Trophoblast cell (in vitro differentiated cells and primary cell): ENCODE results near the gene NCOA5.

Experiments
- DNase-seq, 2 donors: peaks; one replicate each; pipeline ENCODE4 v3.0.0-alpha.2; 2016
- H2AFZ ChIP-seq: 2 replicates; pipeline ENCODE4 v1.6.1; 2013; ENCODE audit warnings: low read length, moderate library complexity, mild to moderate bottlenecking; ENCODE audit not compliant: insufficient read depth, poor library complexity
- H2AK5ac ChIP-seq: 2 replicates; pipeline ENCODE4 v1.6.1; 2013; ENCODE audit warnings: mild to moderate bottlenecking, low read length
- H2BK120ac ChIP-seq: 2 replicates; pipeline ENCODE4 v1.6.1; 2013; ENCODE audit warnings: low read length, mild to moderate bottlenecking, moderate library complexity; ENCODE audit not compliant: insufficient read depth, poor library complexity
- H2BK12ac ChIP-seq: 2 replicates; pipeline ENCODE4 v1.6.1; 2013; ENCODE audit warnings: mild to moderate bottlenecking, low read length, moderate library complexity
- H2BK5ac ChIP-seq: 2 replicates; pipeline ENCODE4 v1.6.1; 2013; ENCODE audit warnings: low read length, low read depth, moderate library complexity, mild to moderate bottlenecking; ENCODE audit not compliant: poor library complexity
- H3K14ac ChIP-seq: 2 replicates; pipeline ENCODE4 v1.6.1; 2013; ENCODE audit warnings: mild to moderate bottlenecking, low read length
- H3K18ac ChIP-seq: 2 replicates; pipeline ENCODE4 v1.6.1; 2013; ENCODE audit warnings: mild to moderate bottlenecking, low read length
- H3K23ac ChIP-seq: 2 replicates; pipeline ENCODE4 v1.6.1; 2013; ENCODE audit warnings: low read length
- H3K27ac ChIP-seq: 2 replicates; pipeline ENCODE4 v1.5.1; 2013; ENCODE audit warnings: low read depth, mild to moderate bottlenecking, inconsistent platforms, low read length, moderate library complexity
- H3K27me3 ChIP-seq: 2 replicates; pipeline ENCODE4 v1.6.1; 2013; ENCODE audit warnings: inconsistent platforms, mild to moderate bottlenecking, low read length, moderate library complexity; ENCODE audit not compliant: insufficient read depth
- H3K36me3 ChIP-seq, 2 experiments: 1 replicate in 1 of 2; 2 replicates in 1 of 2; pipeline ENCODE4 v1.6.1; 2013; ENCODE audit warnings: low read length in 2 of 2, mild to moderate bottlenecking in 2 of 2, moderate library complexity in 1 of 2; ENCODE audit not compliant: insufficient read depth in 2 of 2, control insufficient read depth in 1 of 2
- H3K4ac ChIP-seq: 2 replicates; pipeline ENCODE4 v1.6.1; 2013; ENCODE audit warnings: low read depth, mild to moderate bottlenecking, low read length, moderate library complexity
- H3K4me1 ChIP-seq, 2 experiments: 1 replicate in 1 of 2; 2 replicates in 1 of 2; pipeline ENCODE4 v1.6.1; 2013; ENCODE audit warnings: low read length in 2 of 2, mild to moderate bottlenecking in 2 of 2, moderate library complexity in 1 of 2; ENCODE audit not compliant: insufficient read depth in 2 of 2, control insufficient read depth in 1 of 2
- H3K4me2 ChIP-seq: 2 replicates; pipeline ENCODE4 v1.6.1; 2013; ENCODE audit warnings: inconsistent platforms, mild to moderate bottlenecking, low read length, moderate library complexity
- H3K4me3 ChIP-seq: 2 replicates; pipeline ENCODE4 v1.5.1; 2013; ENCODE audit warnings: mild to moderate bottlenecking, low read depth, low read length, inconsistent platforms
- H3K79me1 ChIP-seq: one replicate; pipeline ENCODE4 v1.6.1; 2013; ENCODE audit warnings: low read length
- H3K79me2 ChIP-seq: 2 replicates; pipeline ENCODE4 v1.6.1; 2013; ENCODE audit warnings: low read length, mild to moderate bottlenecking; ENCODE audit not compliant: control insufficient read depth, insufficient read depth, poor library complexity
- H3K9ac ChIP-seq: 2 replicates; pipeline ENCODE4 v1.6.1; 2013; ENCODE audit warnings: mild to moderate bottlenecking, low read length
- H3K9me3 ChIP-seq: 2 replicates; pipeline ENCODE4 v1.6.1; 2013; ENCODE audit warnings: low read depth, mild to moderate bottlenecking, control low read depth, inconsistent platforms, low read length; ENCODE audit not compliant: insufficient read depth
- H4K12ac ChIP-seq: 2 replicates; pipeline ENCODE4 v1.6.1; 2013; ENCODE audit warnings: low read depth, mild to moderate bottlenecking, low read length, moderate library complexity
- H4K8ac ChIP-seq: 2 replicates; pipeline ENCODE4 v1.6.1; 2013; ENCODE audit warnings: low read depth, mild to moderate bottlenecking, low read length, moderate library complexity
- H4K91ac ChIP-seq: one replicate; pipeline ENCODE4 v1.6.1; 2013; ENCODE audit warnings: low read depth, mild to moderate bottlenecking, low read length, moderate library complexity
- WGBS: extraction: QIAGEN DNeasy Blood & Tissue Kit; methylation state at CpG from one replicate; pipeline ENCODE4 v1.1.7; 2013; ENCODE audit warnings: missing lambda C conversion rate; ENCODE audit not compliant: insufficient read length, insufficient coverage; ENCODE audit errors: extremely low coverage; 5-methylcytosine and 5-hydroxymethylcytosine counted together

The NCOA5 gene

GRCh38 chr20:46049815-46050214 is 39.9 kb downstream of the NCOA5 start:
- Histone ChIP-seq H2AK5ac (no peak overlapping the region), H2BK120ac (no peak overlapping the region), H3K27me3 (no peaks in the 10 kb centered on the region), H3K23ac (no peak overlapping the region), H3K4me1 (no peaks in the 10 kb centered on the region), H3K14ac (no peak overlapping the region), H3K18ac (no peak overlapping the region), H3K9ac (no peak overlapping the region), H2BK12ac (no peak overlapping the region), H3K27ac (no peak overlapping the region), H3K4me2 (no peak overlapping the region), H2AFZ (no peak overlapping the region), H3K4me3 (no peak overlapping the region), H3K79me1 (no peaks in the 10 kb centered on the region), H4K91ac (no peak overlapping the region), H3K9me3 (no peaks in the 10 kb centered on the region), H2BK5ac (no peak overlapping the region), H3K4ac (no peak overlapping the region), H4K8ac (no peak overlapping the region), H3K79me2 (no peaks in the 10 kb centered on the region), H4K12ac (no peak overlapping the region), H3K36me3 (no peaks in the 10 kb centered on the region)
- no peak for DNase-seq

GRCh38 chr20:46049190-46049589 is 40.6 kb downstream of the NCOA5 start:
- no peak overlapping the region for H2BK12ac ChIP-seq
- H3K23ac ChIP-seq: no peak overlapping the region
- no peaks in the 10 kb centered on the region for H3K79me2 ChIP-seq
- no peak overlapping the region for H2AFZ ChIP-seq
- H3K27ac ChIP-seq: no peak overlapping the region
- no peak overlapping the region for H2BK120ac ChIP-seq
- H4K91ac ChIP-seq: no peak overlapping the region
- no peak overlapping the region for H3K4me3 ChIP-seq
- no peak overlapping the region for H3K4me2 ChIP-seq
- H3K4me1 ChIP-seq: no peaks in the 10 kb centered on the region
- no peak overlapping the region for H3K4ac ChIP-seq
- no peaks in the 10 kb centered on the region for H3K9me3 ChIP-seq
- no peak overlapping the region for H3K9ac ChIP-seq
- H3K18ac ChIP-seq: no peak overlapping the region
- WGBS: 100% methylated on average over 3 of the region's 4 CpGs
- H3K36me3 ChIP-seq: no peaks in the 10 kb centered on the region
- no peaks in the 10 kb centered on the region for H3K27me3 ChIP-seq
- H3K14ac ChIP-seq: no peak overlapping the region
- DNase-seq: no peak
- no peak overlapping the region for H2AK5ac ChIP-seq
- no peak overlapping the region for H2BK5ac ChIP-seq
- no peak overlapping the region for H4K12ac ChIP-seq
- H4K8ac ChIP-seq: no peak overlapping the region
- H3K79me1 ChIP-seq: no peaks in the 10 kb centered on the region

GRCh38 chr20:46047821-46048220 is 41.9 kb downstream of the NCOA5 start:
- Histone ChIP-seq H3K4me2 (no peak overlapping the region), H3K36me3 (no peaks in the 10 kb centered on the region), H3K9ac (no peak overlapping the region), H2BK12ac (no peak overlapping the region), H4K8ac (no peak overlapping the region), H4K91ac (no peak overlapping the region), H4K12ac (no peak overlapping the region), H2AK5ac (no peak overlapping the region), H2BK5ac (no peak overlapping the region), H2AFZ (no peak overlapping the region), H2BK120ac (no peak overlapping the region), H3K27me3 (no peaks in the 10 kb centered on the region), H3K23ac (no peak overlapping the region), H3K4me1 (no peaks in the 10 kb centered on the region), H3K79me2 (no peaks in the 10 kb centered on the region), H3K14ac (no peak overlapping the region), H3K27ac (no peak overlapping the region), H3K79me1 (no peaks in the 10 kb centered on the region), H3K9me3 (peaks cover 2% of the 10 kb centered on the region), H3K4ac (no peak overlapping the region), H3K18ac (no peak overlapping the region), H3K4me3 (no peak overlapping the region)
- DNase-seq: no peak
- WGBS: no CpG with 5 or more reads among the region's 8 CpGs

- Histone ChIP-seq H4K8ac (no peak overlapping the region), H2BK12ac (no peak overlapping the region), H3K4ac (no peak overlapping the region), H3K79me1 (no peaks in the 10 kb centered on the region), H3K9ac (no peak overlapping the region), H3K79me2 (no peaks in the 10 kb centered on the region), H3K18ac (no peak overlapping the region), H2AFZ (no peak overlapping the region), H2BK5ac (no peak overlapping the region), H3K27ac (no peak overlapping the region), H3K14ac (no peak overlapping the region), H3K4me3 (no peak overlapping the region), H3K4me2 (no peak overlapping the region), H4K91ac (no peak overlapping the region), H3K23ac (no peak overlapping the region), H3K9me3 (peaks cover 2% of the 10 kb centered on the region), H3K36me3 (no peaks in the 10 kb centered on the region), H3K27me3 (no peaks in the 10 kb centered on the region), H3K4me1 (no peaks in the 10 kb centered on the region), H2AK5ac (no peak overlapping the region), H2BK120ac (no peak overlapping the region), H4K12ac (no peak overlapping the region)
- WGBS: no CpG with 5 or more reads among the region's 8 CpGs
- DNase-seq: no peak
Measured at GRCh38 chr20:46046588-46047310, 43.0 kb downstream of the NCOA5 start.
